ENCODE data around the gene WDR46. TPM values are rescaled to one million over a fixed set of nuclear protein-coding genes. Genes with fewer than 3 reads are reported as not detected.

Gene WDR46
- total and polyA plus RNA-seq, 2 of the 8 experiments (the other 6 are each of a cell fraction or from before 2014, with no cell fraction given), result 69.7 to 91.0 TPM

GRCh38 chr6:33315793-33316602 is 27.0 kb upstream of the WDR46 start:
- H3K9ac ChIP-seq (replicated peaks in 1 of 4; ENCODE audit: extremely low read depth in 1 of 4, low read depth in 3 of 4, low read length in 3 of 4), result no peak overlapping the region
- no peak overlapping the region for H3K18ac ChIP-seq (ENCODE audit: extremely low read depth, low read length)
- POLR2A ChIA-PET (ENCODE audit: partially characterized antibody), result interaction anchor here (0.6 to 6.3 kb wide), 8 partner anchors 15 to 426 kb away, joined by 3 to 30 read pairs (median 4); partner anchors contain the start of genes B3GALT4, RPS18 and VPS52
- peaks cover 26% of the 10 kb centered on the region for H3K23me2 ChIP-seq (ENCODE audit: low read depth, low read length)
- H4K91ac ChIP-seq (replicated peaks; ENCODE audit: insufficient read length, low read length), result no peak overlapping the region
- no peak overlapping the region for H2AFZ ChIP-seq (ENCODE audit: low read length)
- H2BK5ac ChIP-seq (ENCODE audit: low read depth, low read length), result peak overlapping the region; percentile 68; the same call in 1 of the 2 replicates
- DNase-seq (ENCODE audit: low read depth in 1 of 2, low spot score in 2 of 2) (no peak), FAIRE-seq (no peak)
- H2BK15ac ChIP-seq (ENCODE audit: low read length), result no peak overlapping the region; the same call in 1 of the 2 replicates
- H3K27me3 ChIP-seq (replicated peaks in 1 of 4; ENCODE audit: control insufficient read depth in 3 of 4, extremely low read depth in 1 of 4, insufficient read depth in 3 of 4, low read length in 3 of 4), result no peaks in the 10 kb centered on the region
- H3K56ac ChIP-seq (replicated peaks; ENCODE audit: insufficient read length, low read depth, low read length), result no peak overlapping the region
- no peak overlapping the region for H3K23ac ChIP-seq (ENCODE audit: insufficient read length)
- H2BK120ac ChIP-seq (replicated peaks; ENCODE audit: low read depth, low read length), result no peak overlapping the region
- H4K5ac ChIP-seq (ENCODE audit: insufficient read length, low read depth, low read length), result no peak overlapping the region
- no peak overlapping the region for H4K8ac ChIP-seq (ENCODE audit: extremely low read depth, insufficient read depth, low read length)
- WGBS, 2 experiments (ENCODE audit: extremely low coverage in 1 of 2, insufficient coverage in 1 of 2, insufficient read length in 1 of 2, insufficient replicate concordance in 2 of 2, low coverage in 1 of 2, low lambda C conversion rate in 2 of 2, missing lambda C conversion rate in 1 of 2), result 86% methylated on average over 17 of the region's 17 CpGs; no CpG with 5 or more reads in 1 of the 2 experiments
- H3K79me2 ChIP-seq (ENCODE audit: control insufficient read depth in 1 of 2, insufficient read depth in 2 of 2, low read length in 2 of 2), result peaks cover 0 to 17% of the 10 kb centered on the region in 2 experiments; a peak in 1 of 4 replicates
- no peak overlapping the region for H3K27ac ChIP-seq (ENCODE audit: low read depth, low read length)
- no peak for TF ChIP-seq RFX5 (IDR thresholded peaks at IDR 0.05; ENCODE audit: borderline replicate concordance, low read depth, low read length)
- 0 out of 4 replicates have a peak, but pooled peaks of 1 of the 2 experiments have one; percentile 4 for TF ChIP-seq SIN3A (conservative IDR thresholded peaks at IDR 0.05 in 1 of 2, IDR thresholded peaks at IDR 0.05 in 1 of 2; ENCODE audit: low read depth in 1 of 2, low read length in 2 of 2)
- H3K9me3 ChIP-seq (ENCODE audit: insufficient read depth in 2 of 2, low read depth in 1 of 2, low read length in 1 of 2), result no peaks in the 10 kb centered on the region
- no peaks in the 10 kb centered on the region; the same call in 1 of the 2 replicates for H3K79me1 ChIP-seq (ENCODE audit: low read depth, low read length)
- H2BK12ac ChIP-seq (ENCODE audit: low read depth, low read length), result peak overlapping the region; percentile 23; the same call in 1 of the 2 replicates
- H3K4me1 ChIP-seq (replicated peaks in 1 of 4; ENCODE audit: control insufficient read depth in 3 of 4, insufficient read depth in 4 of 4, low read length in 3 of 4), result peaks cover 0 to 28% (median 17%) of the 10 kb centered on the region in 4 experiments; a peak in 6 of 7 replicates
- no peak overlapping the region for H3K14ac ChIP-seq (ENCODE audit: insufficient read length)
- H2BK20ac ChIP-seq (ENCODE audit: low read length), result no peak overlapping the region
- H3K4ac ChIP-seq (replicated peaks; ENCODE audit: insufficient read length, low read depth, low read length), result no peak overlapping the region
- peak overlapping the region in 1 of 2 experiments; percentile 95; a peak in 1 of 4 replicates for H3K4me2 ChIP-seq (ENCODE audit: insufficient read depth in 1 of 2, low read depth in 2 of 2, low read length in 2 of 2)
- peaks cover 0 to 5% of the 10 kb centered on the region in 2 experiments for H4K20me1 ChIP-seq (replicated peaks in 1 of 2; ENCODE audit: control insufficient read depth in 1 of 2, insufficient read depth in 2 of 2, low read length in 2 of 2)
- H3K4me3 ChIP-seq (ENCODE audit: extremely low read depth in 1 of 4, insufficient read depth in 2 of 4, low read depth in 3 of 4, low read length in 4 of 4), result no peak overlapping the region
- CTCF ChIA-PET (ENCODE audit: partially characterized antibody), result interaction anchor here (1.0 to 2.7 kb wide), 3 partner anchors 17 to 36 kb away, joined by 3 to 8 read pairs (median 3); partner anchors contain the start of gene RGL2
- H2AK5ac ChIP-seq (ENCODE audit: low read depth, low read length), result peak overlapping the region; percentile 88; the same call in 1 of the 2 replicates
- peaks cover 8 to 27% (median 21%) of the 10 kb centered on the region in 4 experiments; a peak in 7 of 8 replicates for H3K36me3 ChIP-seq (ENCODE audit: control insufficient read depth in 2 of 4, insufficient read depth in 4 of 4, low read length in 3 of 4)
